ENCODE data around the gene KANSL1L. TPM values are rescaled to one million over a fixed set of nuclear protein-coding genes. Genes with fewer than 3 reads are reported as not detected.

KANSL1L gene
- total RNA-seq, 1 donor: 38.0 TPM

DNA sequence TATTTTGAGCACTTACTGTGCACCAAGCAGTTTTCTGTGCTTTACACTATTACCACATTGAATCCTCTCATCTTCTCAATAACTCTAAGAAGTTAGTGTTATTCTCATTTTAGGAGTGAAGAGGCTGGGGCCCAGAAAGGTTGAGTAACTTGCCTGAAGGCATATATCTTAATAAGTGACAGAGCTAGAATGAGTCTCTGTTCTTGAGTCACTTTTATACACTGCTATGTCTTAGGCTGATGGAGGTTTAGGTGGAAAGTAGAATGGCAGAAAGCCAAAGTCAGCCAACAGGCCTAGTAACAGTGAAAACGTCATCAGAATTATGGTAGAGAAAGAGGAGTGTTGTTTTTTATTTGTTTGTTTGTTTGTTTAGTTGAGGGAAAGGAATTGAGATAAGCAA lies 196.6 kb downstream of the KANSL1L start:
- H3K4me3 ChIP-seq (ENCODE audit: insufficient read depth, low read length): no peak overlapping the region
- H3K79me2 ChIP-seq (ENCODE audit: insufficient read depth, low read length): no peaks in the 10 kb centered on the region
- TF ChIP-seq, protein P1, sequence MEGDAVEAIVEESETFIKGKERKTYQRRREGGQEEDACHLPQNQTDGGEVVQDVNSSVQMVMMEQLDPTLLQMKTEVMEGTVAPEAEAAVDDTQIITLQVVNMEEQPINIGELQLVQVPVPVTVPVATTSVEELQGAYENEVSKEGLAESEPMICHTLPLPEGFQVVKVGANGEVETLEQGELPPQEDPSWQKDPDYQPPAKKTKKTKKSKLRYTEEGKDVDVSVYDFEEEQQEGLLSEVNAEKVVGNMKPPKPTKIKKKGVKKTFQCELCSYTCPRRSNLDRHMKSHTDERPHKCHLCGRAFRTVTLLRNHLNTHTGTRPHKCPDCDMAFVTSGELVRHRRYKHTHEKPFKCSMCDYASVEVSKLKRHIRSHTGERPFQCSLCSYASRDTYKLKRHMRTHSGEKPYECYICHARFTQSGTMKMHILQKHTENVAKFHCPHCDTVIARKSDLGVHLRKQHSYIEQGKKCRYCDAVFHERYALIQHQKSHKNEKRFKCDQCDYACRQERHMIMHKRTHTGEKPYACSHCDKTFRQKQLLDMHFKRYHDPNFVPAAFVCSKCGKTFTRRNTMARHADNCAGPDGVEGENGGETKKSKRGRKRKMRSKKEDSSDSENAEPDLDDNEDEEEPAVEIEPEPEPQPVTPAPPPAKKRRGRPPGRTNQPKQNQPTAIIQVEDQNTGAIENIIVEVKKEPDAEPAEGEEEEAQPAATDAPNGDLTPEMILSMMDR (IDR thresholded peaks at IDR 0.05; ENCODE audit: extremely low read depth, low read depth, low read length): no peak
- no peaks in the 10 kb centered on the region for H3K36me3 ChIP-seq (ENCODE audit: insufficient read depth, low read length)
- no peak overlapping the region for H3K4me2 ChIP-seq (ENCODE audit: insufficient read depth, low read length)
- H3K27ac ChIP-seq (ENCODE audit: low read depth, low read length): no peak overlapping the region
- H4K20me1 ChIP-seq (ENCODE audit: insufficient read depth, low read length): no peaks in the 10 kb centered on the region
- no peaks in the 10 kb centered on the region for H3K9me3 ChIP-seq (ENCODE audit: low read depth, low read length)
- no peaks in the 10 kb centered on the region for H3K27me3 ChIP-seq (ENCODE audit: insufficient read depth, low read length)
- DNase-seq (ENCODE audit: insufficient read length, low spot score, missing footprints): no peak
- no peak overlapping the region for H2AFZ ChIP-seq (ENCODE audit: low read length)
- no peaks in the 10 kb centered on the region for H3K4me1 ChIP-seq (ENCODE audit: insufficient read depth, low read length)

DNA sequence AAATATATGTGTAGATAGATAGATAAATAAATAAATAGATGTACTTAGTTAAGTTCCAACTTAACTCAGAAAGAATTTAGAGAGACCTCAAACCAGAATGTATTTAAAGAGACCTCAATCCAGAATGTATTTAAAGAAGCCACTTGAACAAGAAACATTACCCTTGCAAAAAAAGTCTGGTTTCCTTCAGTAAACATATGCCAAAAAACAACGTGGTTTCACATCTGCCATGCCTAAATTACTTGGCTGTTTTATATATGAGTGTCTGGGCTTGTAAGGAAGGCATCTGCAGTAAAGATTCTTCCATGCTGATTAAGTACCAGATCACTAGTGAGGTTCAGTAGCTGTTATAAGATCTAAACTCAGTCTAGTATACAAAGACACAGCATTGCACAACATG lies 197.9 kb downstream of the KANSL1L start:
- Histone ChIP-seq H4K20me1 (ENCODE audit: insufficient read depth, low read length) (no peaks in the 10 kb centered on the region), H3K4me2 (ENCODE audit: insufficient read depth, low read length) (no peak overlapping the region), H3K4me1 (ENCODE audit: insufficient read depth, low read length) (no peaks in the 10 kb centered on the region), H3K27ac (ENCODE audit: low read depth, low read length) (no peak overlapping the region), H3K27me3 (ENCODE audit: insufficient read depth, low read length) (no peaks in the 10 kb centered on the region), H3K36me3 (ENCODE audit: insufficient read depth, low read length) (no peaks in the 10 kb centered on the region), H3K4me3 (ENCODE audit: insufficient read depth, low read length) (no peak overlapping the region), H3K9me3 (ENCODE audit: low read depth, low read length) (no peaks in the 10 kb centered on the region), H2AFZ (ENCODE audit: low read length) (no peak overlapping the region), H3K79me2 (ENCODE audit: insufficient read depth, low read length) (no peaks in the 10 kb centered on the region)
- DNase-seq (ENCODE audit: insufficient read length, low spot score, missing footprints): no peak
- TF ChIP-seq, protein P1 (IDR thresholded peaks at IDR 0.05; ENCODE audit: extremely low read depth, low read depth, low read length): no peak

Other genes with a start within 250 kb of the KANSL1L start
- 60.1 and 68.0 TPM in 2 replicates for gene RPE, start 168.8 kb downstream of the KANSL1L start, total RNA-seq
- not detected in 2 replicates for gene ACADL, start 54.0 kb upstream of the KANSL1L start, total RNA-seq
- not detected in 2 replicates for gene MYL1, start 143.8 kb upstream of the KANSL1L start, total RNA-seq

Measured in osteoblast (primary cell).